Prostate gland (tissue), 2 donors: ENCODE data around the gene NAALADL2.

Experiments used
- POLR2A ChIP-seq: fragments of 450-650 bp; IDR thresholded peaks from one replicate; pipeline ENCODE4 v1.6.1; 2016; ENCODE audit warnings: antibody characterized with exemption, mild to moderate bottlenecking
- POLR2AphosphoS5 ChIP-seq: sonication (generic); formaldehyde crosslinking; IDR thresholded peaks from one replicate; pipeline ENCODE4 v1.6.1; 2017; ENCODE audit warnings: antibody characterized with exemption
- TF ChIP-seq, protein P1 (sequence below), 4 experiments: fragments of 200-600 bp in 2 of 4; fragments of 450-650 bp in 2 of 4; sonication (generic) in 2 of 4; IDR thresholded peaks; 1 replicate in 3 of 4; 2 replicates in 1 of 4; pipeline ENCODE4 v1.5.1; 2016 to 2019; ENCODE audit warnings: antibody characterized with exemption in 4 of 4, mild to moderate bottlenecking in 2 of 4, moderate library complexity in 2 of 4

- TF ChIP-seq, protein P1, sequence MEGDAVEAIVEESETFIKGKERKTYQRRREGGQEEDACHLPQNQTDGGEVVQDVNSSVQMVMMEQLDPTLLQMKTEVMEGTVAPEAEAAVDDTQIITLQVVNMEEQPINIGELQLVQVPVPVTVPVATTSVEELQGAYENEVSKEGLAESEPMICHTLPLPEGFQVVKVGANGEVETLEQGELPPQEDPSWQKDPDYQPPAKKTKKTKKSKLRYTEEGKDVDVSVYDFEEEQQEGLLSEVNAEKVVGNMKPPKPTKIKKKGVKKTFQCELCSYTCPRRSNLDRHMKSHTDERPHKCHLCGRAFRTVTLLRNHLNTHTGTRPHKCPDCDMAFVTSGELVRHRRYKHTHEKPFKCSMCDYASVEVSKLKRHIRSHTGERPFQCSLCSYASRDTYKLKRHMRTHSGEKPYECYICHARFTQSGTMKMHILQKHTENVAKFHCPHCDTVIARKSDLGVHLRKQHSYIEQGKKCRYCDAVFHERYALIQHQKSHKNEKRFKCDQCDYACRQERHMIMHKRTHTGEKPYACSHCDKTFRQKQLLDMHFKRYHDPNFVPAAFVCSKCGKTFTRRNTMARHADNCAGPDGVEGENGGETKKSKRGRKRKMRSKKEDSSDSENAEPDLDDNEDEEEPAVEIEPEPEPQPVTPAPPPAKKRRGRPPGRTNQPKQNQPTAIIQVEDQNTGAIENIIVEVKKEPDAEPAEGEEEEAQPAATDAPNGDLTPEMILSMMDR (IDR thresholded peaks at IDR 0.05) = no peak
- TF ChIP-seq POLR2A = no peak
- TF ChIP-seq POLR2AphosphoS5 = no peak
These were observed 948.0 kb downstream of the NAALADL2 start for GRCh38 chr3:175807175-175807574.
